HepG2 (cell line): Measurements from ENCODE around the gene IL24. TPM values are rescaled to one million over a fixed set of nuclear protein-coding genes. Genes with fewer than 3 reads are reported as not detected.

Experiments used
- MAZ ChIP-seq, 2 experiments: sonication (generic) in 1 of 2; formaldehyde crosslinking in 1 of 2; IDR thresholded peaks; 2 replicates each; pipeline versions ENCODE4 v1.5.0 to v1.6.1; 2012 to 2020; ENCODE audit warnings: low read depth in 2 of 2, mild to moderate bottlenecking in 2 of 2, borderline replicate concordance in 1 of 2, improper control_type of control experiment in 1 of 2, low read length in 1 of 2, missing genetic modification reagents in 1 of 2, moderate library complexity in 1 of 2
- TP53 ChIP-seq: sonication (generic); formaldehyde crosslinking; conservative IDR thresholded peaks from 2 replicates; pipeline ENCODE4 v1.4.0; 2020; ENCODE audit warnings: missing genetic modification reagents
- ZBTB8A ChIP-seq: sonication (generic); formaldehyde crosslinking; IDR thresholded peaks from 2 replicates; pipeline ENCODE4 v1.4.0; 2020; ENCODE audit warnings: mild to moderate bottlenecking, low read depth, missing genetic modification reagents, borderline replicate concordance
- ZNF570 ChIP-seq: sonication (generic); formaldehyde crosslinking; IDR thresholded peaks from 2 replicates; pipeline ENCODE4 v1.4.0; 2020; ENCODE audit warnings: mild to moderate bottlenecking, missing genetic modification reagents, borderline replicate concordance
- ZNF773 ChIP-seq: sonication (generic); formaldehyde crosslinking; IDR thresholded peaks from 2 replicates; pipeline ENCODE4 v1.4.0; 2020; ENCODE audit warnings: missing genetic modification reagents, borderline replicate concordance
- polyA plus RNA-seq, 8 experiments: library from polyadenylated mRNA; depleted of rRNA in 3 of 8; stranded (reverse) in 7 of 8; unstranded in 1 of 8; fragments of >200 nt; fragmentation: Illumina TruSeq in 4 of 8; extraction: Trizol in 4 of 8; gene quantifications; 2 replicates each; pipeline versions ENCODE4 v1.2.1 to v1.2.3, GENCODE V29; 2011 to 2016; ENCODE audit warnings: low read depth in 4 of 8, missing spikeins in 1 of 8, mixed read lengths in 1 of 8; ENCODE audit not compliant: insufficient read depth in 1 of 8
- total RNA-seq, 5 experiments: library from RNA; depleted of rRNA; stranded (reverse); fragments of >200 nt; fragmentation: Illumina TruSeq; extraction: Trizol; gene quantifications; 2 replicates each; pipeline ENCODE4 v1.2.3, GENCODE V29; 2016; ENCODE audit warnings: low read depth in 1 of 5
- TF ChIP-seq, protein P1 (sequence below): sonication (generic); formaldehyde crosslinking; IDR thresholded peaks from 2 replicates; pipeline ENCODE4 v1.4.0; 2020; ENCODE audit warnings: mild to moderate bottlenecking, missing genetic modification reagents, borderline replicate concordance
- TF ChIP-seq, protein P2 (sequence below): sonication (generic); formaldehyde crosslinking; IDR thresholded peaks from 2 replicates; pipeline ENCODE4 v1.4.0; 2020; ENCODE audit warnings: mild to moderate bottlenecking, missing genetic modification reagents

Gene IL24
- total and polyA plus RNA-seq, 2 of the 13 experiments (the other 11 are each of a cell fraction or from before 2014, with no cell fraction given): not detected

DNA sequence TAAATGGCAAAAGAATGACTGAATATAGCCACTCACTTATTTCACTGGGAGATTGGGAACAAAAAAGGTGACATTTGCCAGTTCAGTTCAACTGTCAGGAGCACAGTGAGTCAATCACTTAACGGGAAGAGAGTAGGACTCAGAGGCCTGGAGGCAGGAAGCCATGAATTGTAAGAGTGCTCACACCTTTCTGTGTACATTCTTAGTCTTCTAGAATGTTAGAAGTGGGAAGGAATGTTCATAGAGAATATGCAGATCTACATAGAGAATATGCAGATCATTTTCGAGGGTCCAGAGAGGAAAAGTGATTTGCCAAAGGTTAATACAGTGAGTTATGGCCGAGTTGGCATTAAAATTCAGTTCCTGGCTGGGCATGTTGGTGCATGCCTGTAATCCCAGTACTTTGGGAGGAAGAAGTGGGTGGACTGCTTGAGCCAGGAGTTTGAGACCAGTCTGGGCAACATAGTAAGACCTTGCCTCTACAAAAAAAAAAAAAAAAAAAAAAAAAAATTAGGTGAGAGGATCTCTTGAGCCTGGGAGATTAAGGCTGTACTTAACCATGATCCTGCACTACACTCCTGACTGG lies 23.5 kb upstream of the IL24 start (continued):
- TF ChIP-seq, protein P1, sequence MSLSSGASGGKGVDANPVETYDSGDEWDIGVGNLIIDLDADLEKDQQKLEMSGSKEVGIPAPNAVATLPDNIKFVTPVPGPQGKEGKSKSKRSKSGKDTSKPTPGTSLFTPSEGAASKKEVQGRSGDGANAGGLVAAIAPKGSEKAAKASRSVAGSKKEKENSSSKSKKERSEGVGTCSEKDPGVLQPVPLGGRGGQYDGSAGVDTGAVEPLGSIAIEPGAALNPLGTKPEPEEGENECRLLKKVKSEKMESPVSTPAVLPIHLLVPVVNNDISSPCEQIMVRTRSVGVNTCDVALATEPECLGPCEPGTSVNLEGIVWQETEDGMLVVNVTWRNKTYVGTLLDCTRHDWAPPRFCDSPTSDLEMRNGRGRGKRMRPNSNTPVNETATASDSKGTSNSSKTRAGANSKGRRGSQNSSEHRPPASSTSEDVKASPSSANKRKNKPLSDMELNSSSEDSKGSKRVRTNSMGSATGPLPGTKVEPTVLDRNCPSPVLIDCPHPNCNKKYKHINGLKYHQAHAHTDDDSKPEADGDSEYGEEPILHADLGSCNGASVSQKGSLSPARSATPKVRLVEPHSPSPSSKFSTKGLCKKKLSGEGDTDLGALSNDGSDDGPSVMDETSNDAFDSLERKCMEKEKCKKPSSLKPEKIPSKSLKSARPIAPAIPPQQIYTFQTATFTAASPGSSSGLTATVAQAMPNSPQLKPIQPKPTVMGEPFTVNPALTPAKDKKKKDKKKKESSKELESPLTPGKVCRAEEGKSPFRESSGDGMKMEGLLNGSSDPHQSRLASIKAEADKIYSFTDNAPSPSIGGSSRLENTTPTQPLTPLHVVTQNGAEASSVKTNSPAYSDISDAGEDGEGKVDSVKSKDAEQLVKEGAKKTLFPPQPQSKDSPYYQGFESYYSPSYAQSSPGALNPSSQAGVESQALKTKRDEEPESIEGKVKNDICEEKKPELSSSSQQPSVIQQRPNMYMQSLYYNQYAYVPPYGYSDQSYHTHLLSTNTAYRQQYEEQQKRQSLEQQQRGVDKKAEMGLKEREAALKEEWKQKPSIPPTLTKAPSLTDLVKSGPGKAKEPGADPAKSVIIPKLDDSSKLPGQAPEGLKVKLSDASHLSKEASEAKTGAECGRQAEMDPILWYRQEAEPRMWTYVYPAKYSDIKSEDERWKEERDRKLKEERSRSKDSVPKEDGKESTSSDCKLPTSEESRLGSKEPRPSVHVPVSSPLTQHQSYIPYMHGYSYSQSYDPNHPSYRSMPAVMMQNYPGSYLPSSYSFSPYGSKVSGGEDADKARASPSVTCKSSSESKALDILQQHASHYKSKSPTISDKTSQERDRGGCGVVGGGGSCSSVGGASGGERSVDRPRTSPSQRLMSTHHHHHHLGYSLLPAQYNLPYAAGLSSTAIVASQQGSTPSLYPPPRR: no peak
- TF ChIP-seq ZBTB8A (CRISPR knock-in tag): no peak
- TF ChIP-seq, protein P2, sequence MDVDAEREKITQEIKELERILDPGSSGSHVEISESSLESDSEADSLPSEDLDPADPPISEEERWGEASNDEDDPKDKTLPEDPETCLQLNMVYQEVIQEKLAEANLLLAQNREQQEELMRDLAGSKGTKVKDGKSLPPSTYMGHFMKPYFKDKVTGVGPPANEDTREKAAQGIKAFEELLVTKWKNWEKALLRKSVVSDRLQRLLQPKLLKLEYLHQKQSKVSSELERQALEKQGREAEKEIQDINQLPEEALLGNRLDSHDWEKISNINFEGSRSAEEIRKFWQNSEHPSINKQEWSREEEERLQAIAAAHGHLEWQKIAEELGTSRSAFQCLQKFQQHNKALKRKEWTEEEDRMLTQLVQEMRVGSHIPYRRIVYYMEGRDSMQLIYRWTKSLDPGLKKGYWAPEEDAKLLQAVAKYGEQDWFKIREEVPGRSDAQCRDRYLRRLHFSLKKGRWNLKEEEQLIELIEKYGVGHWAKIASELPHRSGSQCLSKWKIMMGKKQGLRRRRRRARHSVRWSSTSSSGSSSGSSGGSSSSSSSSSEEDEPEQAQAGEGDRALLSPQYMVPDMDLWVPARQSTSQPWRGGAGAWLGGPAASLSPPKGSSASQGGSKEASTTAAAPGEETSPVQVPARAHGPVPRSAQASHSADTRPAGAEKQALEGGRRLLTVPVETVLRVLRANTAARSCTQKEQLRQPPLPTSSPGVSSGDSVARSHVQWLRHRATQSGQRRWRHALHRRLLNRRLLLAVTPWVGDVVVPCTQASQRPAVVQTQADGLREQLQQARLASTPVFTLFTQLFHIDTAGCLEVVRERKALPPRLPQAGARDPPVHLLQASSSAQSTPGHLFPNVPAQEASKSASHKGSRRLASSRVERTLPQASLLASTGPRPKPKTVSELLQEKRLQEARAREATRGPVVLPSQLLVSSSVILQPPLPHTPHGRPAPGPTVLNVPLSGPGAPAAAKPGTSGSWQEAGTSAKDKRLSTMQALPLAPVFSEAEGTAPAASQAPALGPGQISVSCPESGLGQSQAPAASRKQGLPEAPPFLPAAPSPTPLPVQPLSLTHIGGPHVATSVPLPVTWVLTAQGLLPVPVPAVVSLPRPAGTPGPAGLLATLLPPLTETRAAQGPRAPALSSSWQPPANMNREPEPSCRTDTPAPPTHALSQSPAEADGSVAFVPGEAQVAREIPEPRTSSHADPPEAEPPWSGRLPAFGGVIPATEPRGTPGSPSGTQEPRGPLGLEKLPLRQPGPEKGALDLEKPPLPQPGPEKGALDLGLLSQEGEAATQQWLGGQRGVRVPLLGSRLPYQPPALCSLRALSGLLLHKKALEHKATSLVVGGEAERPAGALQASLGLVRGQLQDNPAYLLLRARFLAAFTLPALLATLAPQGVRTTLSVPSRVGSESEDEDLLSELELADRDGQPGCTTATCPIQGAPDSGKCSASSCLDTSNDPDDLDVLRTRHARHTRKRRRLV (CRISPR knock-in tag): no peak
- TF ChIP-seq MAZ (IDR thresholded peaks at IDR 0.05; ENCODE audit: borderline replicate concordance, low read depth, low read length): no peak
- TF ChIP-seq MAZ (CRISPR knock-in tag; IDR thresholded peaks at IDR 0.05; ENCODE audit: low read depth): no peak
- no peak for TF ChIP-seq ZNF570 (CRISPR knock-in tag)
- TF ChIP-seq TP53: no peak
- TF ChIP-seq ZNF773: no peak
- TF ChIP-seq, all 625 proteins: peak for 0
